HG03520 (cell line): ENCODE measurements around the gene ANXA10.
A peak's percentile ranks its signal among the peaks of the same experiment; 100 is the strongest.
"Not testable (repeated sequence)": the region's sequence is repeated elsewhere in the genome, so short reads cannot be mapped to it uniquely, and the experiment has no call there.

Experiments used
- ATAC-seq: cut with Tn5 transposase; IDR thresholded peaks from one replicate; pipeline ENCODE4 v1.9.1; 2021; ENCODE audit warnings: mild to moderate bottlenecking, moderate library complexity; ENCODE audit not compliant: unreplicated experiment

Gene ANXA10

DNA sequence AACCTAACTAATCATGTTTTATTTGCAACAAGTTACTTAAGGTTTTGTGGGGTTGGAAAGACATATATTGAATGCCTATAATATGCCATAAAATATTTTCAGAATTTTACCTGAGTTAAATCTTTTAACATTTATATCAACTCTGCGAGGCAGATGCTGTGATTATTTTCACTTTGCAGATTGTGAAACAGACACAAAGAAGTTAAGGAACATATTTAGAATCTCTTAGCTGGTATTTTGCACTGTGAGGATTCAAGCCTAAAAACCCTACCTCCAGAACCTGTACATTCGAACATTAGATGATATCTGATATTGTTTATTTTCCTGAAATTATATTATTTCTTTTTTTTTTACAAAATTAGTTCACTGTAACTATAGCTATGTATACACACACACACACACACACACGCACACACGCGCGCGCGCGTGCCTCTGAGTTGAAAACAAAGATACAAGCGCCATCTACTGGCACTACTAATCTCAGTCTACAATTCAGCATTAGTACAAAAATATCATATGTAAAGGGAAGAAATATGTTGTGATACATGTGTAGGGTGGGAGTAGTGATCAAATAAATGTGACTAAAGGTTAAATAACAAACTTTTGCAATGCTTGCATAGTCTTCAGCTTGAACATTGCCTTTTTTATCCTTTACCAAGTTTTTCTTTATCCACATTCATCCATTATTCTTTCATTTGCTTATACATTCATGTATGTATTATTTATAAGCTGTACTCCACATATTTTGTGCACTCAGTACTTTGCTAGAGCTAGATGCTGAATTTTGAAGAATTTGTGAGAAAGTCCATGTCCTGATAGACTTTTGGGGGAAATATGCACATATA, 61.5 kb downstream of the ANXA10 start:
- ATAC-seq, result peak; percentile 88

DNA sequence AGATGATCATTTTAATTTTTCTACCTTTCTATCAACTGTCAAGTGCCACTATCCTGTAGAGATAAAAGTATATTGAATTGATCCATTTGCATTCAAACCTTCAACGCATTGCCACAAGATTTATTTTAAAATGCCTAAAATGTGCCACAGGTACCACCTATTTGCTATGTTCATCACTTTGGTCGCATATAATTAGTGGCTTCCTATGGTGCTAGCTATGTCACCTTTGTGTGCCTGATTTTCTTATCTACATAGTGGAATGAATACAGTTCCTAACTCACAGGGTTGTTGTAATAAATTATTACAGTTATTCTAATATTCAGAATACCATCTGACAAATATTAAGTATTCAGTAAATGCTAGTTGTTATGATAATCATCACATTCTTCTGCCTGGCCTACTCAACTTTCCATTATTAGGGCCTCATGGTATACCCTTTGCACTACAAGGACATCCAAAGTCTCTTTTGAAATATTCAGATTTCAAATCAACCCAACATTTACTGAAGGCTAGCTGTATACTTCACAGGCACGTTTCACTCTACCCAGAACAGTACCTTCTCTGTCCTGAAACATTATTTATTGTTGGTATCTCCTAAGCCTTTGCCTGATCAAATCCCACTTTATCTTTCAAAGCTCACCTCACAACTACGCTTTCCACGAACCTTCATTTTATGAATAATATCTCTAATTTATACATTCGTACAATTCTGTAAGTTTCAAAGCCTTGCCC, 62.4 kb downstream of the ANXA10 start:
- ATAC-seq, result no peak

DNA sequence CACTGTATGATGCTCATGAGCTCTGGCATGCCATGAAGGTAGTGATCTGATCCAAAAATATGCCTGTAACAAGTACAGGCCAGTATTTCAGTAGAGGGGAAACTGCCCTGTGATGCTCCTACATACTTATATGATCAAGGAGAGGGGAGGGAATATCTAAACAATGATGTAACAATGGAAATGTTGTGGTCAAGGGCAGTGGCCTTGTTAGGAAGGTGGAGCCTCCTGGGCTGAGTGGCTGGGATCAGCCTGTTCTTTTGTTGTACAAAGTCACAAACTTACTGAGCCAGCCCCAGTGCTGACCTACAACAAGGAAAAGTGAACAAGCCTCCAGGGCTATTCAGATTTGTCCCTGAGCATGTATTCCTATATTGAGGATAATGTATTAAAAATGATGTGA, 70.3 kb downstream of the ANXA10 start:
- ATAC-seq, result no peak

DNA sequence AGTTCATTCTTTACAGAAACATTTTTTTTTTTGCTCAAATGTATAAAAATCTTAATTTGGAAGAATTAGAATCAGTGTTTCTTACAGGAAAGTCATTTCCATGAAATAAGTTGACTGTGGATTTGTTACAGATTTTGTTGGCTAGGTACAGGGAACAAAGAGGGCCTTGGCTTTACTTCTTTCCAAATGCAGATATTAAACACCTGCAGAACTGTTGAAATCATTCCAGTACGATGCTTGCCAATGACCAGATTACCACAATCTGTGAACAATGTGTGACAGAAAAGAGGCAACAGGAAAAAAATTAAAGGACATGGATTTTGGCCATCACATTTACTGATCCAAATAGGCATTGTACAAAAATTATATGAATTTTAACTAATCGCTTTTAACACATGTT, 70.8 kb downstream of the ANXA10 start:
- ATAC-seq, result no peak

DNA sequence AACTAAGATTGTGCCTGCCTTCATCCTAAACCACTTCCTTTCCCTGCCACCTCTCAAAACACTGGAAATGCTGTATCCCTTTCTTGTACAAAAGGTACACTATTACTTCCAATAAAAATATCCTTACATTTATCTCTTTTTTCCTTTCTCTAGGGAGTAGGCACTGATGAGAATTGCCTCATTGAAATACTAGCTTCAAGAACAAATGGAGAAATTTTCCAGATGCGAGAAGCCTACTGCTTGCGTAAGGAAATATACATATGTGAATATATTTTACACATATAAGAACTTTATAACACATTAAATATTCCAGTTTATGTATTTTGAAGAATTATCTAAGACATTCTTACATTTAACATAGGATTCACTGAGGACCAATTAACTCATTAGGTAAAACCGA, 71.7 kb downstream of the ANXA10 start:
- no peak for ATAC-seq

DNA sequence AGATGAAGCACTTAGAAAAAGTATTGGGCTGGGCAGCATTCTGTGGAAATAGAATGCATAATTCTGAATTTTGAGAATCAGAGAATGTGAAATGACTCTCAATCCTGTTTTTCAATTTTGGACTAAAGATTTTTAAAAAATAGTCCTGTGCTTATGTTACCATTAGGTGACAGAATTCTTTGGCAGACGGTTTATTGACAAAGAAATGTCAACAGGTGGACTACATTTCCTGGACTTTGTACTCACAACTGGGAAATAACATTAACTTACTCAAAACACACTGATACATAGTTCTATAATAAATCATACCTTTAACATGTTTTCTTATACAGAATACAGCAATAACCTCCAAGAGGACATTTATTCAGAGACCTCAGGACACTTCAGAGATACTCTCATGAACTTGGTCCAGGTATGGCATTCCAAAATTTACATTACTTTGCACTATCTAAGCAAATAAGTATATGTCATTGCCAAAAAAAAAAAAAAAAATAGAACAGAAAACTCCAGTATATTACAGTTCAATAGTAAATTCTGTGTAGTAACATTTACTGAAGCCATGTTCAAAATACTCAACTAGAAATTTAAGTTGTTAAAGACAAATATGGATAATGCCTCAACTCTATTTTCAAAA, 72.7 kb downstream of the ANXA10 start:
- no peak for ATAC-seq

DNA sequence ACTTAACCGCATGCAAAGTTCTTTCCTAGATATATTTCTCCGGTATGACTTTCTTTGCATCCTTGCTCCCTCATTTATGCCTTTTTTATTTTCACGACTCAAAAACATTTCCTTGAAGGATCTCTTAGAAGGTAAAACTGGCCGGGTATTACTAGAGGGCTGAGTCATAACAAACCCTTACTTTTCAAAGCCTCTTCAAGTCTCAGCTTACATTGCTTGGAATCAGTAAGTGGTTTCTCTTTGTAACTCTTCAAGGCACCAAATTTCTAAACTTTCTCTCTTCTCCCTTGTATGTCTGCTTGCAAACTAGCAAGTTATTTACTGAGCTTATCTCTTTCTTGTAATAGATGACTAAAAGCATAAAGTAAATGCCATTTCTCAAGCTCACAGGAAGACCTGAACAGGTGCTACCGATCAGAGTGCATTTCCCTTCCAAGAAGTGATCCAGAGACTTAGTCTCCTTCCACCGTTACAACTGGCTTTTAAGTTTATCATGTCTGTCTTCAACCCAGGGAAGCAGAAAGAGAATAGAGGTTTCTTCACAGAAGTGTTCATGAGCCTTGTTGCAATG, 75.5 kb downstream of the ANXA10 start:
- no peak for ATAC-seq

DNA sequence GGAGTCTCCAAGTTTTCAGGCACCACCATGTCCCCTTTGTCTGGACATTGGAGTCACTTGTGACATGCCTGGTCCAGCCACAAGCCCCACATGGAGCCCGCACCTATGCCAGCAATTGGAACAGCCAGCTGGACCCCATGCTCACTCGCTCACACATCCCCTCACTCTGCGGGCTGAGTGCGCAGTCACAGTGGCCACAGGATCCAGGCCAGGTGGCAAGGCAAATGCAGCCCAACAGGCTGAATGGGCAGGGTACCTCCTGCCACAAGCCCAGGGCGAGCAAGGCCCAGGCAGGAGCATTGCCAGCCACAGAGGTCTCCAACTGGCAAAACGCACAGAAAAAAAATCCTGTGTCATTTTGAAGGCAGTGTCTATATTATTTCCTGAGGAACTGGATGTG, 82.0 kb downstream of the ANXA10 start:
- no peak for ATAC-seq

DNA sequence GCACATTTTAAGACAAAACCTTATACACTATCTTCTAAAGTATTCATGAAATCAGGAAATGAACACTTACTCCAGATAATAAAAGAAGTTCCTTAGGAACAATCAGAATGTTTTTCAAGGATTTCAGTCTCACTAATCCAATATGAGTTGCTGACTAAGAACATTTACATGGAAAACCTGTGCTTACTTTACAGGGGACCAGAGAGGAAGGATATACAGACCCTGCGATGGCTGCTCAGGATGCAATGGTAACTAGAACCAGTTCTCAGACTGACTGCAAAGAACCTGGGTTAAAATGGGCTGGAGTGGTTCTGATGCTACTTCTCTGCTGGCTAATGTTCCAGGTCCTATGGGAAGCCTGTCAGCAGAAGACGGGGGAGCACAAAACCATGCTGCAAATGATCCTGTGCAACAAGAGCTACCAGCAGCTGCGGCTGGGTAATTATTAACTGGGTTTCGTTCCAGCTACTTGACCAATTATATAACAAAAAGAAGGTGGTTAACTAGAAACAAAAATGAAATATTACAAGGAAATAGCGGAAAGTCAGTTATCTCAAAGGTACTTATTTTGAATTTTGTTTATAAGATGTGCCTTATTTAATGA, 85.3 kb downstream of the ANXA10 start:
- no peak for ATAC-seq

DNA sequence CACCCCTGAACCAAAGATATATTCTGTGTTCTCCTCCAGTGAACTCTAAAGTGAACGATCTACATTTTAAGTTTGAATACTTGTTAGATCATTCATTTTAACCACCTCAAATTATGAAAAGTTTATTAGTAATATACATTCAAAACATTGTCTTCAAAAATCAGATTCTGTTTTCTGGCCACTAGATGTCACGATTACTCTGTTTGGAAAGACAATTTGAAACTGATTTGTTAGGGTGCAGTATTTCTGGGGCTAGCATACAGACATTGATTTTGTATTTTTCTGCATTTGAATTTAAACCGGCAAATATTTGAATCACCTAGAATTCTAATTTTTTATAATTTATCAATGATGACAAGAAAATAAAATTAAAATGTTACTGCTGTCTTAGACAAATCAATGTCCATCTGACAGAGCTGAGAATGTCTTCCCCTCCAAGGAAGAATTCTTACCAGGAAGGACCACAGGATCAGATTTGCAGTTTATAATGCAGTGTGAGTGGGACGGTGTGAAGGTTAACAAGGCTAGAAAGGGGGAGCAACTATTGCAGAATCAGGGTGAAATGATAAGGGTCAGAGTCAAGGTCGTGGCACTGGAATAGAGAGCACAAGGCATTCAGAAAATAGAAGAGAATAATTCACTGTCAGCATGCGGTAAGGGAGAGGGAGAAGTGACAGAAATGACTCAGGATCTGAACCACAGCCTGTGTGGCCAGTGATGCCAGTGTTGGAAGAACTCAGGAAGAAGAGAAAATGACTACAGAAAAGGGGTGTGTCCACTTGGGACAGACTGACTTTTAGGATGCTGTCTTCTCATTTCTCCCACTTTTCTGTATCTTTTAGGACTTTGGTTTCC, 91.6 kb downstream of the ANXA10 start:
- no peak for ATAC-seq

DNA sequence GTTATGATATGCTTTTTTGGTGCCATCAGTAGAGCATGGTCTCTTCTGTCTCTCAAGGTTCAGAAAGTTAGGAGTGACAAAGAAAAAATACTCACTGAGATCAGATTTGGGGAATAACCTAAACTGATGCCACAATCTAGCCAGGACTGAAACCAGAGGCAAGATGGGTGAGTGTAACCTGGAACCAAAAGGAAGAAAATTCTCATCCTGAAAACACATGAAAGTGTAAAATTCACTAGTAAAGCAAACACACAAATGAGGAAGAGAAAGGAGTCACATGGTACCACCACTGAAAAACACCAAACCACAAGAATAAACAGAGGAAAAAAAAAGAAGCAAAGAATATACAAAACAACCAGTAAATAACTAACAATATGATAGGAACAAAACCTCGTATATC, 96.4 kb downstream of the ANXA10 start:
- peak; percentile 43 for ATAC-seq

DNA sequence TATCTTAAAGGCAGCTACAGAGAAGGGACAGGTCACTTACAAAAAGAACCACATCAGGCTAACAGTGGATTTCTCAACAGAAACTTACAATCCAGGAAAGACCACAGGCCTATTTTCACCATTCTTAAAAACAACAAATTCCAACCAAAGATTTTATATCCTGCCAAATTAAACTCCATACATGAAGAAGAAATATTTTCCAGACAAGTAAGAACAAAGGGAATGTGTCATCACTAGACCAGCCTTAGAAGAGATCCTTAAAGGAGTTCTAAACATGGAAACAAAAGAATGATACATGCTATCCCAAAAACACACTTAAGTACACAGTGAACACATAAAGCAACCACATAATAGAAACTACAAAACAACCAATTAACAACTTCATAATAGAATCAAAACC, 105.6 kb downstream of the ANXA10 start:
- ATAC-seq, result no peak

DNA sequence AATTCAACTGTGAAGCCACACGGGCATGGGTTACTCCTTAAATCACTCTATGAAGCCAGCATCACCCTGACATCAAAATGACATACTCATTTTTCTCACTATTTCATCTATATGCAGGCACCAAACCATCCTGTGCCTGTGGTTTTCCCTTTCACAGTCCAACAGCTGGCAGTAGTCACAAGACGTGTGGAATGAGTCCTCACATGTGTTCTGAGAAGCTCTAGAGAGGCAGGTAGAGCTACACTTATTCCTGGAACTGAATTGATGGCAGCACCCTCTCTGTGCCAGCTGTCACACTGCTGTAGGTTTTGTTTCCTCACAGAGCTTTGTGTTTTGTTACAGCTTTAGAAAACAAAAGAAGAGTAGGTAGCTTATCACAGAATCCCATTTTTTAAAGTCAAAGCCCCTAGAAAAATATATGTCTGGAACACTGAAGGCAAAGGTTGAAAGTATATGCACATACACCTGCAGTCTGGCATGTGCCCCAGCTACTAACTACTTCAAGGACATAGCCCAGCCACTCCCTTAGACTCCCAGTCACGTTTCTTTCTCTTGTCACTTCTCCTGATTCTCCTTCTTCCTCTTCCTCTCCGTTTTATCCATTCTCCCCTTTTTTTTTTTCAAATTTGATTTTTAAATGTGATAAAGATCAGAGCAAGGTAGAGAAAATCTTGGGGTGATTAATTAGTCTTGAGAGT, 107.1 kb downstream of the ANXA10 start:
- no peak for ATAC-seq

DNA sequence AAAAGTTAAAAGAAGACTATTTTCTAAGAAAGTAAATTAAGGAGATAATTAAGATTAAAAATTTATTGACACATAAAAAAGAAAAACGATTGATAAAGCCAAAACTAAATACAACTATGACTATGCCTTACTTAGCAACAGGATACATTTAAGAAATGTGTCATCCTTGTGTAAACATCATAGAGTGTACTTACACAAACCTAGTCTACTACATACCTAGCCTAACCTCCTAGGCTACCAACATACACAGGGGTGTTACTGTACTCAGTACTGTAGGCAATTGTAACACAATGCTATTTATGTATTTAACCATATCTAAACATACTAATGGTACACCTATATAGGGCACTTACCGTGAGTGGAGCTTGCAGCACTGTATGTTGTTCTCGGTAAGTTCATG, 108.3 kb downstream of the ANXA10 start:
- no peak for ATAC-seq

DNA sequence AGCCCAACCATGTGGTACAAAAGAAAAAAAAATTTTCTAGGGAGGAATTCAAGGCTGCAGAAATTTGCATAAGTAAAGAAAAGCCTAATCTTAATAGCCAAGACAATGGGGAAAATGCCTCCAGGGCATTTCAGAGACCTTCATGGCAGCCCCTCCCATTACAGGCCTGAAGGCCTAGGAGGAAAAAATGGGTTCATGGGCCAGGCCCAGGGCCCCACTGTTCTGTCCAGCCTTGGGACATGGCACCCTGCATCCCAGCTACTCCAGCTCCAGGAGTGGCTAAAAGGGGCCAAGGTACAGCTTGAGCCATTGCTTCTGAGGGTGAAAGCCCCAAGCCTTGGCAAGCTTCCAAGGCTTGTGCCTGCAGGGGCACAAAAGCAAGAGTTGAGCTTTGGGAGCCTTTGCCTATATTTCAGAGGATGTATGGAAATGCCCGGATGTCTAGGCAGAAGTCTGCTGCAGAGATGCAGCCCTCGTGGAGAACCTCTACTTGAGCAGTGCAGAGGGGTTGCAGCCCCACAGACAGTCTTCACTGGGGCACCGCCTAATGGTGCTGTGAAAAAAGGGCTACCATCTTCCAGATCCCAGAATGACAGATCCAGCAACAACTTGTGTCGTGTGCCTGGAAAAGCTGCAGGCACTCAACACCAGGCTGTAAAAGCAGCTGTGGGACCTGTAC, 111.0 kb downstream of the ANXA10 start:
- ATAC-seq, result no peak

DNA sequence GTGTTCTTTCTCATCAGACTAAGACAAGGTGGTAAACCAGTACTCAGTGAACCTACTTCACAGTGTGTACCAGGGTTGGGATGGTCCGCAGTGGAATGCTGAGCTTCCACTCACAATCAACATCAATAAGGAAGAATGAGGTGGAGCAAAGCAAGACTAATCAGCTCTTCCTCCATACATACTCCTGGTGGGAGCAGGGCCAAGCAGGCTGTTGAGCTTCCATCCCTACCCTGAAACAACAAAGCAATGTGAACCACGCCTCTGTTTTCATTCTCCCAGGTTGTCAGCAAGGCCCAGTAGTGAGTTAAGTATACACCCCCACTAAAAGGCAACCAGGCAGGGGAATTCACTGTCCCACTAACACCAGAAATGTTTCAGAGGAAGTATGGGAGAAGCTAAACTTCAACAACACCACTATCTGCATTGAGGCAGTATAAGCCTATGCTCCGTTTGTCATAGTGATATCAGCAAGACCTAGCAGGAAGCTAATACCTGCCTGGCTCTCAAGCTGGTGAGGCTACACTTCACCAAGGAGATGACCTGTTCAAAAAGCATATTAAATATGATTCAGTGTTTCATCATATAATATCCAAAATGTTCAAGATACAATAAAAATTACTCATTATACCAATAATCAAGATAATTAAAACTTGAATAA, 116.7 kb downstream of the ANXA10 start:
- ATAC-seq, result no peak

DNA sequence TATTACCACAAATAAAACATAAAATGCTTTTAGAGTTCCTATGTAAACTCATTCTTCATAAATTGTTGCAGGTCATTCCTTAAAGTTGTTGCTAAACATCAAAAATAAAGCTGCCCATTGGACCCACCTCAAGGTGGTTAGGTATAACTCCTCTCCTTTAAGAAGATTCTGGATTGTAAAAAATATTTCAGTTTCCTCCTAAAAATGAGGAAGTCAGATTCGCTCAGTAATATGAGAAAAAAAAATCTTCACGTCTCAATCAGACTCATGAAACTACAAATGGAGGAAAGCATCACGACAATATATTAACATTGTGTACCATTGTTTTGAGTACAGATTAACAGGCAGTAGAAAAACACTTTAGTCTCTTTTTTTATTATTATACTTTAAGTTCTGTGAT, 120.3 kb downstream of the ANXA10 start:
- no peak for ATAC-seq

DNA sequence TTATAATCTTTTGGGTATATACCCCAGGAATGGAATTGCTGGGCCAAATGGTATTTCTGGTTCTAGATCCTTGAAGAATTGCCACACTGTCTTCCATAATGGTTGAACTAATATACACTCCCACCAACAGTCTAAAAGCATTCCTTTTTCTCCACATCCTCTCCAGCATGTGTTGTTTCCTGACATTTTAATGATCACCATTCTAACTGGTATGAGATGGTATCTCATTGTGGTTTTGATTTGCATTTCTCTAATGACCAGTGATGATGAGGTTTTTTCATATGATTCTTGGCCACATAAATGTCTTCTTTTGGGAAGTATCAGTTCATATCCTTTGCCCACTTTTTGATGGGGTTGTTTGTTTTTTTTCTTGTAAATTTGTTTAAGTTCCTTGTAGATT, 121.2 kb downstream of the ANXA10 start:
- not testable (repeated sequence) for ATAC-seq

DNA sequence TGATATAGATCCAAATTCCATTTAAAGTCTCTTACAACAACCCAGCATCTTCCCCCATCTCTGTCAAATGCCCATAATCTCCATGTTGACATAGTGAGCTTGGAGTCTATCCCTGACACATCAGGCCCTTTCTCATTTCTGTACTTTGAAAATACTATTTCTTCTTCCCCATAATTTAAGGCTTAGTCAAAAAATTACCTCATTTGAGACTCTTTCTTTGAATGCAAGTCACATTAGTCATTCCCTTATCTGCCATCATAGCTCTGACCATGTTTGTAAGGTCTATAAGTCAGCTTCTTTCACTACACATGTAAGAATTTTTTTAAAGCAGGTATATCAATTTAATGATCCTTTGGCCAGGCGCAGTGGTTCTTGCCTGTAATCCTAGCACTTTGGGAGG, 126.3 kb downstream of the ANXA10 start:
- ATAC-seq, result no peak
